H9 (cell line): Measurements from ENCODE around the gene CTNNA3. TPM values are rescaled to one million over a fixed set of nuclear protein-coding genes. Genes with fewer than 3 reads are reported as not detected.

Experiments used
- DNase-seq: peaks from one replicate; pipeline ENCODE4 v3.0.0-alpha.2; 2017
- H2AFZ ChIP-seq: one replicate; pipeline ENCODE4 v1.6.1; 2013; ENCODE audit warnings: mild to moderate bottlenecking, low read length, control low read depth, moderate library complexity
- H2AK5ac ChIP-seq: 2 replicates; pipeline ENCODE4 v1.6.1; 2013; ENCODE audit warnings: low read length, control low read depth, mixed read lengths; ENCODE audit not compliant: insufficient read length
- H2BK120ac ChIP-seq: one replicate; pipeline ENCODE4 v1.6.1; 2013; ENCODE audit warnings: low read depth, mild to moderate bottlenecking, low read length, control low read depth, inconsistent platforms; ENCODE audit not compliant: poor library complexity, severe bottlenecking
- H2BK12ac ChIP-seq: 2 replicates; pipeline ENCODE4 v1.6.1; 2013; ENCODE audit warnings: low read length, control low read depth, mixed read lengths, low read depth; ENCODE audit not compliant: insufficient read length
- H2BK15ac ChIP-seq: 2 replicates; pipeline ENCODE4 v1.6.1; 2013; ENCODE audit warnings: low read depth, low read length, control low read depth
- H2BK20ac ChIP-seq: one replicate; pipeline ENCODE4 v1.6.1; 2013; ENCODE audit warnings: low read depth, mild to moderate bottlenecking, low read length, control low read depth, inconsistent platforms; ENCODE audit not compliant: poor library complexity, severe bottlenecking
- H2BK5ac ChIP-seq: 2 replicates; pipeline ENCODE4 v1.6.1; 2013; ENCODE audit warnings: low read length, control low read depth, mixed read lengths; ENCODE audit not compliant: insufficient read length
- H3K14ac ChIP-seq: 2 replicates; pipeline ENCODE4 v1.6.1; 2013; ENCODE audit warnings: low read length, control low read depth; ENCODE audit not compliant: insufficient read depth
- H3K18ac ChIP-seq: 2 replicates; pipeline ENCODE4 v1.6.1; 2013; ENCODE audit warnings: low read depth, mild to moderate bottlenecking, mixed read lengths, low read length, control low read depth; ENCODE audit not compliant: insufficient read length
- H3K23ac ChIP-seq: 2 replicates; pipeline ENCODE4 v1.6.1; 2013; ENCODE audit warnings: low read length, control low read depth, mixed read lengths, low read depth; ENCODE audit not compliant: insufficient read length
- H3K23me2 ChIP-seq: 2 replicates; pipeline ENCODE4 v1.6.1; 2013; ENCODE audit warnings: low read depth, mild to moderate bottlenecking, mixed read lengths, low read length, control low read depth; ENCODE audit not compliant: insufficient read length, poor library complexity, severe bottlenecking
- H3K27ac ChIP-seq: 2 replicates; pipeline ENCODE4 v1.5.1; 2013; ENCODE audit warnings: low read length, control low read depth, mixed read lengths, low read depth; ENCODE audit not compliant: insufficient read length
- H3K27me3 ChIP-seq: 2 replicates; pipeline ENCODE4 v1.6.1; 2013; ENCODE audit warnings: low read length, control low read depth, inconsistent platforms; ENCODE audit not compliant: insufficient read depth
- H3K4ac ChIP-seq: 2 replicates; pipeline ENCODE4 v1.6.1; 2013; ENCODE audit warnings: low read depth, mild to moderate bottlenecking, control low read depth, inconsistent platforms, low read length, moderate library complexity
- H3K4me1 ChIP-seq: 2 replicates; pipeline ENCODE4 v1.6.1; 2013; ENCODE audit warnings: low read length, control low read depth, inconsistent platforms; ENCODE audit not compliant: insufficient read depth
- H3K4me2 ChIP-seq: 2 replicates; pipeline ENCODE4 v1.6.1; 2013; ENCODE audit warnings: low read length, control low read depth, mixed read lengths; ENCODE audit not compliant: insufficient read length, insufficient read depth
- H3K56ac ChIP-seq: 2 replicates; pipeline ENCODE4 v1.6.1; 2013; ENCODE audit warnings: low read depth, mild to moderate bottlenecking, mixed read lengths, low read length, control low read depth; ENCODE audit not compliant: insufficient read length
- H3K79me1 ChIP-seq: 2 replicates; pipeline ENCODE4 v1.6.1; 2013; ENCODE audit warnings: low read depth, mild to moderate bottlenecking, moderate library complexity, low read length, control low read depth, inconsistent platforms; ENCODE audit not compliant: insufficient read depth, poor library complexity, severe bottlenecking
- H3K79me2 ChIP-seq: 2 replicates; pipeline ENCODE4 v1.6.1; 2013; ENCODE audit warnings: low read length, control low read depth, inconsistent platforms; ENCODE audit not compliant: insufficient read depth
- H3K9ac ChIP-seq: 2 replicates; pipeline ENCODE4 v1.6.1; 2013; ENCODE audit warnings: low read length, control low read depth, mixed read lengths; ENCODE audit not compliant: insufficient read length; ENCODE audit errors: extremely low read depth
- H3K9me3 ChIP-seq: one replicate; pipeline ENCODE4 v1.6.1; 2013; ENCODE audit warnings: low read depth, low read length, inconsistent platforms; ENCODE audit not compliant: control insufficient read depth
- H3T11ph ChIP-seq: one replicate; pipeline ENCODE4 v1.6.1; 2013; ENCODE audit warnings: mild to moderate bottlenecking, low read length, control low read depth, inconsistent platforms
- H4K20me1 ChIP-seq: one replicate; pipeline ENCODE4 v1.6.1; 2013; ENCODE audit not compliant: control insufficient read depth, insufficient read length, insufficient read depth
- H4K5ac ChIP-seq: 2 replicates; pipeline ENCODE4 v1.6.1; 2013; ENCODE audit warnings: low read depth, mild to moderate bottlenecking, mixed read lengths, low read length, control low read depth; ENCODE audit not compliant: insufficient read length
- H4K8ac ChIP-seq: replicated peaks from 2 replicates; pipeline ENCODE4 v1.6.1; 2013; ENCODE audit warnings: low read length, control low read depth, mixed read lengths, low read depth; ENCODE audit not compliant: insufficient read length
- H4K91ac ChIP-seq: 2 replicates; pipeline ENCODE4 v1.6.1; 2013; ENCODE audit warnings: low read depth, mild to moderate bottlenecking, moderate library complexity, mixed read lengths, low read length, control low read depth; ENCODE audit not compliant: insufficient read length
- H3K27ac Mint-ChIP-seq, 3 experiments: 2 replicates in 2 of 3; 3 replicates in 1 of 3; pipeline ENCODE4 v1.8.0; 2020 to 2021; ENCODE audit warnings: mixed read lengths in 3 of 3, mild to moderate bottlenecking in 1 of 3, moderate library complexity in 1 of 3
- H3K27me3 Mint-ChIP-seq: 2 replicates; pipeline ENCODE4 v1.8.0; 2021; ENCODE audit warnings: low read depth, mild to moderate bottlenecking, moderate library complexity, mixed read lengths
- H3K36me3 Mint-ChIP-seq, 3 experiments: 2 replicates in 2 of 3; 3 replicates in 1 of 3; pipeline ENCODE4 v1.8.0; 2020 to 2021; ENCODE audit warnings: low read depth in 3 of 3, mixed read lengths in 3 of 3; ENCODE audit not compliant: insufficient read depth in 1 of 3
- H3K4me1 Mint-ChIP-seq, 2 experiments: 2 replicates each; pipeline ENCODE4 v1.8.0; 2020; ENCODE audit warnings: mixed read lengths in 2 of 2
- H3K4me3 Mint-ChIP-seq, 2 experiments: 2 replicates in 1 of 2; 3 replicates in 1 of 2; pipeline ENCODE4 v1.8.0; 2020 to 2021; ENCODE audit warnings: mild to moderate bottlenecking in 2 of 2, mixed read lengths in 2 of 2, moderate library complexity in 1 of 2
- H3K9me3 Mint-ChIP-seq, 2 experiments: 2 replicates in 1 of 2; 3 replicates in 1 of 2; pipeline ENCODE4 v1.8.0; 2020; ENCODE audit warnings: mild to moderate bottlenecking in 2 of 2, mixed read lengths in 2 of 2, moderate library complexity in 1 of 2
- WGBS: extraction: QIAGEN DNeasy Blood & Tissue Kit; methylation state at CpG from one replicate; pipeline ENCODE4 v1.1.7; 2013; ENCODE audit warnings: missing lambda C conversion rate, low lambda C conversion rate, mixed read lengths; ENCODE audit not compliant: insufficient read length; ENCODE audit errors: extremely low coverage; 5-methylcytosine and 5-hydroxymethylcytosine counted together
- total RNA-seq: library from RNA; stranded (reverse); gene quantifications from 2 replicates; pipeline ENCODE4 v1.2.1, GENCODE V29; 2021
- TF ChIP-seq, protein P1 (sequence below): fragments of 200-600 bp; sonication (generic); conservative IDR thresholded peaks from 3 replicates; pipeline ENCODE4 v1.8.0; 2021; ENCODE audit warnings: antibody characterized with exemption, mild to moderate bottlenecking

Gene CTNNA3
- total RNA-seq, 1 experiment from 2014 or later = 3.3 TPM

DNA sequence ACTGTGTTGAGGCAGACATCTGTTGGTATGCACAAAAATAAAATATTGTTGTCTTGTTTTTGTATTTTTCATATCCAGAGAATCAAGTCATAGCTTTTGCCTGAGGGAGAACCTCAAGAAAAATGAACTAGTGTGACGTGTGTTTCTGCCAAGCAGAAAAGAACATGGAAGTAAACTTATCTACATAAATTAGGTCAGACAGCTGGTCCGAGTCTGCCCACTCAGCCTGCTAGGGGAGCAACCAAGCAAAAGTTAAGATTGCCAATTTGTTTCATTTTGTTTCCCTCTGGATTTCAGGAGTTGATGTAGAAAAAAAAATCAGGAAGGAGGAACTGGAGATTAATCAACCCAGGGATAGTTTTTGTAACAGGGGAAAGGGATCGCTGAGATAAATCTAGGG, 1342.6 kb downstream of the CTNNA3 start:
- H2BK12ac ChIP-seq = no peak overlapping the region
- no peaks in the 10 kb centered on the region; the same call in 1 of the 2 replicates for H3K27me3 Mint-ChIP-seq
- H4K8ac ChIP-seq = no peak overlapping the region
- H2BK5ac ChIP-seq = no peak overlapping the region
- H3K23ac ChIP-seq = no peak overlapping the region
- H3K27ac ChIP-seq = no peak overlapping the region
- H3K4me3 Mint-ChIP-seq = no peak overlapping the region
- DNase-seq = no peak
- no peak overlapping the region for H3K4me2 ChIP-seq
- no peak overlapping the region for H2BK15ac ChIP-seq
- no peak overlapping the region for H3K27ac Mint-ChIP-seq
- no peaks in the 10 kb centered on the region for H3K27me3 ChIP-seq
- no peak overlapping the region for H2AK5ac ChIP-seq
- no peak overlapping the region for H2BK20ac ChIP-seq
- TF ChIP-seq, protein P1, sequence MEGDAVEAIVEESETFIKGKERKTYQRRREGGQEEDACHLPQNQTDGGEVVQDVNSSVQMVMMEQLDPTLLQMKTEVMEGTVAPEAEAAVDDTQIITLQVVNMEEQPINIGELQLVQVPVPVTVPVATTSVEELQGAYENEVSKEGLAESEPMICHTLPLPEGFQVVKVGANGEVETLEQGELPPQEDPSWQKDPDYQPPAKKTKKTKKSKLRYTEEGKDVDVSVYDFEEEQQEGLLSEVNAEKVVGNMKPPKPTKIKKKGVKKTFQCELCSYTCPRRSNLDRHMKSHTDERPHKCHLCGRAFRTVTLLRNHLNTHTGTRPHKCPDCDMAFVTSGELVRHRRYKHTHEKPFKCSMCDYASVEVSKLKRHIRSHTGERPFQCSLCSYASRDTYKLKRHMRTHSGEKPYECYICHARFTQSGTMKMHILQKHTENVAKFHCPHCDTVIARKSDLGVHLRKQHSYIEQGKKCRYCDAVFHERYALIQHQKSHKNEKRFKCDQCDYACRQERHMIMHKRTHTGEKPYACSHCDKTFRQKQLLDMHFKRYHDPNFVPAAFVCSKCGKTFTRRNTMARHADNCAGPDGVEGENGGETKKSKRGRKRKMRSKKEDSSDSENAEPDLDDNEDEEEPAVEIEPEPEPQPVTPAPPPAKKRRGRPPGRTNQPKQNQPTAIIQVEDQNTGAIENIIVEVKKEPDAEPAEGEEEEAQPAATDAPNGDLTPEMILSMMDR = no peak
- no peaks in the 10 kb centered on the region for H3K23me2 ChIP-seq
- no peak overlapping the region for H4K91ac ChIP-seq
- H3K79me2 ChIP-seq = no peaks in the 10 kb centered on the region
- no peak overlapping the region for H3K4ac ChIP-seq
- no peaks in the 10 kb centered on the region for H4K20me1 ChIP-seq
- no peak overlapping the region for H3K14ac ChIP-seq
- WGBS = no CpG with 5 or more reads among the region's 3 CpGs
- H3K79me1 ChIP-seq = no peaks in the 10 kb centered on the region
- H4K5ac ChIP-seq = no peak overlapping the region
- no peak overlapping the region for H3K9ac ChIP-seq
- no peaks in the 10 kb centered on the region for H3K36me3 Mint-ChIP-seq
- no peak overlapping the region for H2AFZ ChIP-seq
- no peaks in the 10 kb centered on the region for H3K4me1 Mint-ChIP-seq
- H3T11ph ChIP-seq = no peak overlapping the region
- H3K9me3 Mint-ChIP-seq = no peaks in the 10 kb centered on the region
- H3K9me3 ChIP-seq = no peaks in the 10 kb centered on the region
- H3K56ac ChIP-seq = no peak overlapping the region
- no peaks in the 10 kb centered on the region for H3K4me1 ChIP-seq
- no peak overlapping the region for H2BK120ac ChIP-seq
- H3K18ac ChIP-seq = no peak overlapping the region
